Measurements from ENCODE around the gene GALNT2.

DNA sequence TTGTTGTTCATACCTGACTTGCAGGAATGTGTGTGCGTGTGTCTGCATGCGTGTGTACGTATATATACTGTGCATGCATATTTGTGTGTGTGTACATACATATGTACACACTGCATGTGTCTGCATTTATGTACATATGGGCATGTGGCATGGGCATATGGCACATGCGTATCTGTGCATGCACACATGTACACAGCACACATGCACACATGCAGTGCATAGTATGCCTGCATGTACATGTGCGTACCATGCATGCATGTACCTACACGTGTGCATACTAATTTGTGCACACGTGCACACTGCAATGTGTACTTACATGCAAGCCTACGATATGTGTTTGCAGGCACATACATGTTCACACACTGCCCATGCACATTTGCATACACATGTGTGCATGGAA is 43.9 kb downstream of the GALNT2 start:
- TF ChIP-seq, protein P1, sequence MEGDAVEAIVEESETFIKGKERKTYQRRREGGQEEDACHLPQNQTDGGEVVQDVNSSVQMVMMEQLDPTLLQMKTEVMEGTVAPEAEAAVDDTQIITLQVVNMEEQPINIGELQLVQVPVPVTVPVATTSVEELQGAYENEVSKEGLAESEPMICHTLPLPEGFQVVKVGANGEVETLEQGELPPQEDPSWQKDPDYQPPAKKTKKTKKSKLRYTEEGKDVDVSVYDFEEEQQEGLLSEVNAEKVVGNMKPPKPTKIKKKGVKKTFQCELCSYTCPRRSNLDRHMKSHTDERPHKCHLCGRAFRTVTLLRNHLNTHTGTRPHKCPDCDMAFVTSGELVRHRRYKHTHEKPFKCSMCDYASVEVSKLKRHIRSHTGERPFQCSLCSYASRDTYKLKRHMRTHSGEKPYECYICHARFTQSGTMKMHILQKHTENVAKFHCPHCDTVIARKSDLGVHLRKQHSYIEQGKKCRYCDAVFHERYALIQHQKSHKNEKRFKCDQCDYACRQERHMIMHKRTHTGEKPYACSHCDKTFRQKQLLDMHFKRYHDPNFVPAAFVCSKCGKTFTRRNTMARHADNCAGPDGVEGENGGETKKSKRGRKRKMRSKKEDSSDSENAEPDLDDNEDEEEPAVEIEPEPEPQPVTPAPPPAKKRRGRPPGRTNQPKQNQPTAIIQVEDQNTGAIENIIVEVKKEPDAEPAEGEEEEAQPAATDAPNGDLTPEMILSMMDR (IDR thresholded peaks at IDR 0.05) = no peak
- TF ChIP-seq POLR2A (IDR thresholded peaks at IDR 0.05) = no peak
- TF ChIP-seq EP300 (IDR thresholded peaks at IDR 0.05) = no peak

Data from ovary (tissue), 3 donors.